HG03432 (cell line): Measurements from ENCODE around the gene PANK4.
"Not testable (repeated sequence)": the region's sequence is repeated elsewhere in the genome, so short reads cannot be mapped to it uniquely, and the experiment has no call there.

Source experiments
- ATAC-seq: cut with Tn5 transposase; IDR thresholded peaks from one replicate; pipeline ENCODE4 v1.9.1; 2021; ENCODE audit warnings: mild to moderate bottlenecking, moderate library complexity; ENCODE audit not compliant: unreplicated experiment

The PANK4 gene

GRCh38 chr1:2466958-2467554 lies 59.3 kb downstream of the PANK4 start:
- ATAC-seq = no peak

GRCh38 chr1:2466270-2466665 lies 60.1 kb downstream of the PANK4 start:
- no peak for ATAC-seq

GRCh38 chr1:2465371-2466269 lies 60.8 kb downstream of the PANK4 start:
- no peak for ATAC-seq

- no peak for ATAC-seq
These were observed 63.0 kb downstream of the PANK4 start for GRCh38 chr1:2463396-2463795.

GRCh38 chr1:2462819-2463218 lies 63.6 kb downstream of the PANK4 start:
- ATAC-seq = no peak

GRCh38 chr1:2460996-2461751 lies 65.2 kb downstream of the PANK4 start:
- ATAC-seq = no peak

- ATAC-seq = no peak
These were observed 66.2 kb downstream of the PANK4 start for GRCh38 chr1:2460203-2460602.

GRCh38 chr1:2459757-2460156 lies 66.6 kb downstream of the PANK4 start:
- ATAC-seq = no peak

- not testable (repeated sequence) for ATAC-seq
These were observed 67.2 kb downstream of the PANK4 start for GRCh38 chr1:2459102-2459753.

GRCh38 chr1:2458687-2459086 lies 67.7 kb downstream of the PANK4 start:
- no peak for ATAC-seq
